ENCODE measurements around the gene CLIC4. TPM values are rescaled to one million over a fixed set of nuclear protein-coding genes. Genes with fewer than 3 reads are reported as not detected.

The CLIC4 gene
- total and polyA plus RNA-seq, 2 of the 8 experiments (the other 6 are each of a cell fraction or from before 2014, with no cell fraction given) = 77.5 to 293 TPM

DNA sequence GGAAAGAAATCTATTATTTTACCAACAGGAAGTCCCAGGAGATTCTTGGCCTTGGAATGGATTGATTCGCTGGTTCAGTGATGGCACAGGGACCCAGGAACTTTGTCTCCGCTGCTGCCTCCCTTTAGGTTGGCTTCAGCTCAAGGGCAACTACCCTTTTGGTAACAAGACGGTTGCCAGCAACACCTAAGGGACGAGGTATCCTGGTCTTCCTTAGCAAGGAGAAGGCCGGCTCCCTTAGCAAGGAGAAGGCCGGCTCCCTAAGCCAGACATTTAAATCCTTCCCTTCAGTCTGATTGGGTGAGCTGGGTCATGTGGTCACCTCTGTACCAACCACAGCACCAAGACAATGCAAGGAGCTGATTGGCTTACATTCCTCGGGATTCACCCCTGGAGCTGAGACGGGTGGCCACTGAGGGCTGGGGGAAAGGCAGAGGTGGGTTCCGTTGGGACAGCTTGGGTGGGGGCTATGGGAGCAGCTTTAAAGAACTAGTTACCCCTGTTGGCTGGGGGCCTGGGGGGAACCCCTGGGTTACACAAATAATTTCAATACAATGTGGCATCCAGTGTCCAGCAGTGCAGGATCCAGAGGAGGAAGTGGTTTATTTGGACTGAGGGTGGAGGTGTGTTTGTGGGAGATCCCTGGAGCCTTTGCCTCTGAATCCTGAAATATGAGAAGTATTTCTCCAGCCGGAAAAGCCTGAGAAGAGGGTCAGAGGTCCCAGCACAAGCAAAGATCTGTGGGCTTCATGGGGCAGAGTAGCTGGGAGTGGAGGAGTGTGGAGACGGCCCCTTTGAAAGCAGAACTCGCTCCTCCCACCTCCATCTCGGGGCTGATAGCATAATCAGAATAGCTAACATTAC is 20.7 kb upstream of the CLIC4 start (continued):
- no peak for TF ChIP-seq JUND (IDR thresholded peaks at IDR 0.05; ENCODE audit: low read length)
- TF ChIP-seq, protein P1, sequence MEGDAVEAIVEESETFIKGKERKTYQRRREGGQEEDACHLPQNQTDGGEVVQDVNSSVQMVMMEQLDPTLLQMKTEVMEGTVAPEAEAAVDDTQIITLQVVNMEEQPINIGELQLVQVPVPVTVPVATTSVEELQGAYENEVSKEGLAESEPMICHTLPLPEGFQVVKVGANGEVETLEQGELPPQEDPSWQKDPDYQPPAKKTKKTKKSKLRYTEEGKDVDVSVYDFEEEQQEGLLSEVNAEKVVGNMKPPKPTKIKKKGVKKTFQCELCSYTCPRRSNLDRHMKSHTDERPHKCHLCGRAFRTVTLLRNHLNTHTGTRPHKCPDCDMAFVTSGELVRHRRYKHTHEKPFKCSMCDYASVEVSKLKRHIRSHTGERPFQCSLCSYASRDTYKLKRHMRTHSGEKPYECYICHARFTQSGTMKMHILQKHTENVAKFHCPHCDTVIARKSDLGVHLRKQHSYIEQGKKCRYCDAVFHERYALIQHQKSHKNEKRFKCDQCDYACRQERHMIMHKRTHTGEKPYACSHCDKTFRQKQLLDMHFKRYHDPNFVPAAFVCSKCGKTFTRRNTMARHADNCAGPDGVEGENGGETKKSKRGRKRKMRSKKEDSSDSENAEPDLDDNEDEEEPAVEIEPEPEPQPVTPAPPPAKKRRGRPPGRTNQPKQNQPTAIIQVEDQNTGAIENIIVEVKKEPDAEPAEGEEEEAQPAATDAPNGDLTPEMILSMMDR (IDR thresholded peaks at IDR 0.05; ENCODE audit: control extremely low read depth in 1 of 3, insufficient read depth in 1 of 3, low read depth in 1 of 3, low read length in 3 of 3) = no peak
